K562 (cell line): Measurements from ENCODE around the gene DNAAF1. TPM values are rescaled to one million over a fixed set of nuclear protein-coding genes. Genes with fewer than 3 reads are reported as not detected.

Experiments
- CXXC5 ChIP-seq: fragments of 250-450 bp; sonication (Bioruptor Pico); IDR thresholded peaks from 2 replicates; pipeline ENCODE4 v1.8.0; 2022; ENCODE audit warnings: inconsistent platforms, mild to moderate bottlenecking, moderate library complexity
- ETS1 ChIP-seq: conservative IDR thresholded peaks from 2 replicates; pipeline ENCODE4 v1.6.1; 2011; ENCODE audit warnings: low read depth, mild to moderate bottlenecking, low read length; ENCODE audit not compliant: control insufficient read depth
- LARP7 ChIP-seq: fragments of 450-650 bp; IDR thresholded peaks from 2 replicates; pipeline ENCODE4 v1.6.1; 2016
- RAD21 ChIP-seq, 2 experiments: fragments of 250-450 bp in 1 of 2; fragments of 450-650 bp in 1 of 2; sonication (Bioruptor Pico) in 1 of 2; formaldehyde crosslinking in 1 of 2; IDR thresholded peaks in 1 of 2; conservative IDR thresholded peaks in 1 of 2; 2 replicates each; pipeline versions ENCODE4 v1.4.0 to v1.8.0; 2020 to 2022; ENCODE audit warnings: mild to moderate bottlenecking in 2 of 2, moderate library complexity in 1 of 2
- TAF1 ChIP-seq: IDR thresholded peaks from 2 replicates; pipeline ENCODE4 v1.6.1; 2011; ENCODE audit warnings: mild to moderate bottlenecking, low read length, moderate library complexity; ENCODE audit not compliant: insufficient read depth, control insufficient read depth, severe bottlenecking; ENCODE audit errors: extremely low read depth
- polyA plus RNA-seq, 8 experiments: library from polyadenylated mRNA; depleted of rRNA in 4 of 8; stranded (reverse) in 5 of 8; unstranded in 3 of 8; fragments of >200 nt; fragmentation: Nextera tagmentation in 2 of 8; fragmentation: Illumina TruSeq in 1 of 8; extraction: Ambion mirVana in 2 of 8; extraction: Trizol in 1 of 8; gene quantifications; 2 replicates each; pipeline versions ENCODE4 v1.2.1 to v1.2.3, GENCODE V29; 2011 to 2014; ENCODE audit warnings: inconsistent platforms in 1 of 8, missing spikeins in 1 of 8
- total RNA-seq, 7 experiments: library from RNA; depleted of rRNA in 6 of 7; stranded (reverse); fragments of >200 nt in 6 of 7; fragmentation: Illumina TruSeq in 2 of 7; extraction: Trizol in 2 of 7; gene quantifications; 2 replicates each; pipeline versions ENCODE4 v1.2.1 to v1.2.3, GENCODE V29; 2011 to 2021; ENCODE audit warnings: low replicate concordance in 1 of 7
- TF ChIP-seq, protein P1 (sequence below), 2 experiments: IDR thresholded peaks; 2 replicates each; pipeline ENCODE4 v1.6.1; 2012; ENCODE audit warnings: improper control_type of control experiment in 2 of 2, low read depth in 2 of 2, low read length in 2 of 2, borderline replicate concordance in 1 of 2
- TF ChIP-seq, protein P2 (sequence below): fragments of 450-650 bp; IDR thresholded peaks from 2 replicates; pipeline ENCODE4 v1.6.1; 2016

Gene DNAAF1
- total and polyA plus RNA-seq, 9 of the 15 experiments (the other 6 are each of a cell fraction or from before 2014, with no cell fraction given): 0.01 TPM; not detected in 8

DNA sequence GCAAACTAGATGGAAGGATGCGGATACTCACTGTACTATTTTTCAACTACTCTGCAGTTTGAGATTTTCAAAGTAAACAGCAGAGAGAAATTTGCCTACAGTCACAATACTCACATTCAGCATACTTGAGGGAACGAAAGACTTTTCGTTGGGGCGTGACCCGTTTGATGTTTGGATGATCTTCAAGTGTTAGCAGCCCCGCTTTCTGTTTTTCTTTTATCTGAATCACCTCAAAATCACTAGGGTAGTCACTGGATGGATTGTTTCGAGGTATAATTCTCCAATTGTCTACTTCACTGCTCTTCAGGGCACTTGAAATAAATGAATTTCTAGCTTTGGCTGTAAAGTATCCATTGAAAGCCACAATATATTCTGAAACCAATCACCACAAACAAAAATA is 46.2 kb upstream of the DNAAF1 start (continued):
- TF ChIP-seq, protein P1, sequence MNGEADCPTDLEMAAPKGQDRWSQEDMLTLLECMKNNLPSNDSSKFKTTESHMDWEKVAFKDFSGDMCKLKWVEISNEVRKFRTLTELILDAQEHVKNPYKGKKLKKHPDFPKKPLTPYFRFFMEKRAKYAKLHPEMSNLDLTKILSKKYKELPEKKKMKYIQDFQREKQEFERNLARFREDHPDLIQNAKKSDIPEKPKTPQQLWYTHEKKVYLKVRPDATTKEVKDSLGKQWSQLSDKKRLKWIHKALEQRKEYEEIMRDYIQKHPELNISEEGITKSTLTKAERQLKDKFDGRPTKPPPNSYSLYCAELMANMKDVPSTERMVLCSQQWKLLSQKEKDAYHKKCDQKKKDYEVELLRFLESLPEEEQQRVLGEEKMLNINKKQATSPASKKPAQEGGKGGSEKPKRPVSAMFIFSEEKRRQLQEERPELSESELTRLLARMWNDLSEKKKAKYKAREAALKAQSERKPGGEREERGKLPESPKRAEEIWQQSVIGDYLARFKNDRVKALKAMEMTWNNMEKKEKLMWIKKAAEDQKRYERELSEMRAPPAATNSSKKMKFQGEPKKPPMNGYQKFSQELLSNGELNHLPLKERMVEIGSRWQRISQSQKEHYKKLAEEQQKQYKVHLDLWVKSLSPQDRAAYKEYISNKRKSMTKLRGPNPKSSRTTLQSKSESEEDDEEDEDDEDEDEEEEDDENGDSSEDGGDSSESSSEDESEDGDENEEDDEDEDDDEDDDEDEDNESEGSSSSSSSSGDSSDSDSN (IDR thresholded peaks at IDR 0.05; ENCODE audit: borderline replicate concordance in 1 of 2, low read depth in 2 of 2, low read length in 2 of 2): no peak
- TF ChIP-seq, protein P2, sequence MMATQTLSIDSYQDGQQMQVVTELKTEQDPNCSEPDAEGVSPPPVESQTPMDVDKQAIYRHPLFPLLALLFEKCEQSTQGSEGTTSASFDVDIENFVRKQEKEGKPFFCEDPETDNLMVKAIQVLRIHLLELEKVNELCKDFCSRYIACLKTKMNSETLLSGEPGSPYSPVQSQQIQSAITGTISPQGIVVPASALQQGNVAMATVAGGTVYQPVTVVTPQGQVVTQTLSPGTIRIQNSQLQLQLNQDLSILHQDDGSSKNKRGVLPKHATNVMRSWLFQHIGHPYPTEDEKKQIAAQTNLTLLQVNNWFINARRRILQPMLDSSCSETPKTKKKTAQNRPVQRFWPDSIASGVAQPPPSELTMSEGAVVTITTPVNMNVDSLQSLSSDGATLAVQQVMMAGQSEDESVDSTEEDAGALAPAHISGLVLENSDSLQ: no peak
- TF ChIP-seq TAF1: no peak
- no peak for TF ChIP-seq LARP7
- no peak for TF ChIP-seq ETS1
- no peak for TF ChIP-seq RAD21 (CRISPR knock-in tag; conservative IDR thresholded peaks at IDR 0.05 in 1 of 2, IDR thresholded peaks at IDR 0.05 in 1 of 2)
- no peak for TF ChIP-seq CXXC5 (CRISPR knock-in tag)
